Measurements from ENCODE around the gene SERPINH1. TPM values are rescaled to one million over a fixed set of nuclear protein-coding genes. Genes with fewer than 3 reads are reported as not detected.

The SERPINH1 gene
- total RNA-seq, 4 donors from 2014 or later: 56.9 to 111 (median 95.5) TPM

GRCh38 chr11:75598264-75598663, 36.2 kb downstream of the SERPINH1 start:
- Histone ChIP-seq H3K4me3 (no peak overlapping the region), H3K4me1 (no peaks in the 10 kb centered on the region), H3K27ac (no peak overlapping the region), H3K27me3 (no peaks in the 10 kb centered on the region), H3K9me3 (no peaks in the 10 kb centered on the region), H3K36me3 (no peaks in the 10 kb centered on the region)
- TF ChIP-seq POLR2AphosphoS5 (IDR thresholded peaks at IDR 0.05) (no peak), CTCF (IDR thresholded peaks at IDR 0.05) (no peak), POLR2A (IDR thresholded peaks at IDR 0.05) (no peak), EP300 (IDR thresholded peaks at IDR 0.05) (no peak)
- DNase-seq (ENCODE audit: low spot score in 2 of 2): no peak

- Histone ChIP-seq H3K9me3 (no peaks in the 10 kb centered on the region), H3K27me3 (no peaks in the 10 kb centered on the region), H3K27ac (no peak overlapping the region), H3K36me3 (no peaks in the 10 kb centered on the region), H3K4me1 (peaks cover 4% of the 10 kb centered on the region), H3K4me3 (no peak overlapping the region)
- 84% methylated on average over 7 of the region's 7 CpGs for WGBS
- DNase-seq (ENCODE audit: low spot score in 2 of 2): no peak
- no peak for TF ChIP-seq EP300 (IDR thresholded peaks at IDR 0.05)
- TF ChIP-seq POLR2AphosphoS5 (IDR thresholded peaks at IDR 0.05): no peak
- no peak for TF ChIP-seq POLR2A (IDR thresholded peaks at IDR 0.05)
- TF ChIP-seq CTCF (IDR thresholded peaks at IDR 0.05): no peak
Observed at GRCh38 chr11:75598900-75599299, 36.8 kb downstream of the SERPINH1 start.

- DNase-seq (ENCODE audit: low spot score in 2 of 2): no peak
- 82% methylated on average over 3 of the region's 3 CpGs for WGBS
Observed at GRCh38 chr11:75600356-75600755, 38.3 kb downstream of the SERPINH1 start.

GRCh38 chr11:75601494-75601893, 39.4 kb downstream of the SERPINH1 start:
- WGBS: 93% methylated on average over 7 of the region's 7 CpGs
- Histone ChIP-seq H3K4me1 (peaks cover 4% of the 10 kb centered on the region), H3K9me3 (no peaks in the 10 kb centered on the region), H3K4me3 (no peak overlapping the region), H3K27ac (no peak overlapping the region), H3K36me3 (no peaks in the 10 kb centered on the region), H3K27me3 (no peaks in the 10 kb centered on the region)
- no peak for DNase-seq (ENCODE audit: low spot score in 2 of 2)
- TF ChIP-seq POLR2AphosphoS5 (IDR thresholded peaks at IDR 0.05): no peak
- no peak for TF ChIP-seq CTCF (IDR thresholded peaks at IDR 0.05)
- no peak for TF ChIP-seq EP300 (IDR thresholded peaks at IDR 0.05)
- TF ChIP-seq POLR2A (IDR thresholded peaks at IDR 0.05): no peak

More at GRCh38 chr11:75600356-75600755, 38.3 kb downstream of the SERPINH1 start:
- H3K36me3 ChIP-seq: no peaks in the 10 kb centered on the region
- H3K27me3 ChIP-seq: no peaks in the 10 kb centered on the region
- peaks cover 4% of the 10 kb centered on the region for H3K4me1 ChIP-seq
- no peaks in the 10 kb centered on the region for H3K9me3 ChIP-seq
- H3K4me3 ChIP-seq: no peak overlapping the region
- no peak for TF ChIP-seq EP300 (IDR thresholded peaks at IDR 0.05)
- TF ChIP-seq CTCF (IDR thresholded peaks at IDR 0.05): no peak
- TF ChIP-seq POLR2AphosphoS5 (IDR thresholded peaks at IDR 0.05): no peak
- TF ChIP-seq POLR2A (IDR thresholded peaks at IDR 0.05): no peak
- no peak overlapping the region for H3K27ac ChIP-seq

- H3K4me3 ChIP-seq: no peak overlapping the region
- H3K27me3 ChIP-seq: no peaks in the 10 kb centered on the region
- TF ChIP-seq POLR2AphosphoS5 (IDR thresholded peaks at IDR 0.05) (no peak), EP300 (IDR thresholded peaks at IDR 0.05) (no peak), CTCF (IDR thresholded peaks at IDR 0.05) (no peak), POLR2A (IDR thresholded peaks at IDR 0.05) (no peak)
- DNase-seq (ENCODE audit: low spot score in 2 of 2): no peak
- H3K27ac ChIP-seq: no peak overlapping the region
- no peaks in the 10 kb centered on the region for H3K9me3 ChIP-seq
- 82% methylated on average over 8 of the region's 8 CpGs for WGBS
- no peaks in the 10 kb centered on the region for H3K36me3 ChIP-seq
- peaks cover 4% of the 10 kb centered on the region for H3K4me1 ChIP-seq
Observed at GRCh38 chr11:75602951-75603350, 40.9 kb downstream of the SERPINH1 start.
